Measurements from ENCODE around the gene DUSP16.

DNA sequence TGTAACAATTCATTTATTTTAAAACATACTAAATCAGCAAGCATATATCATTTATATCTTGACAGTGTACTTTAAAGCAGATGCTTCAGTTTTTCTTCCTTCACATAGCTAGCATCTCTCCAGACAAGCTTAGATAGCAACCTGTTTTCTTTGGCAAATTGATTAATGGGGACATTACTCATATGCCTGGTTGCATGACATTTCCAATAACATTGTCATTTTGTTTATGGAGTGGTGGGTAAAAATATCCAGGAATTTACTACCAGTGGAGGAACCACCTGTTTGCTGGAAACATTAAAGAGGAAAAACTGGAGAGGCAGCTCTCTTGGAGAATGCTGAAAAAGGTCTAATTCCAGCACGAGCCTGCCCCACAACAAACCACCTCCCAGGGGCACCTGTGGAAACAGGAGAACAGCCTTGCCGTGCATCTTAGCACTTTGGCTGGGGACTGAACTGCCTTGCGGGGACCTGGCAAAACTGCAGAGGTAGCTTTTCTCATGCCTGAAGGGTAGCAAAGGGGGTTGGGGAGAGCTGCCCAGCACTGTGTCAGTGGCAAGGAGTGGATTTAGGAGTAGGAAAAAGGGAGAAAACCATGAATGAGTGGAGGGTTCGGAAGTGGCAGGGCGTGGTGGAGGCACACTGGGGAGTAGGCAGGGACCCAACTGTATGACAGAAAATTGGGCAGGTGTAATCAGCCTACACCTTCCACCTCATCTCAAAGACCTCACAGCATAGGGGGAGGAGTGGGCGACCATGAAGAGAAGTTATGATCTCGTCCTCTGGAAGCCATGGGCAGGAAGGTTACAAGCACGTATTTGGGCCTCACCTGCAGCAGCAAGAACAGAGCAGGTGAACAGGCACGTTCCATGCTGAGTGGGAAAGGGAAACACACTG is 37.3 kb upstream of the DUSP16 start:
- TF ChIP-seq, protein P1, sequence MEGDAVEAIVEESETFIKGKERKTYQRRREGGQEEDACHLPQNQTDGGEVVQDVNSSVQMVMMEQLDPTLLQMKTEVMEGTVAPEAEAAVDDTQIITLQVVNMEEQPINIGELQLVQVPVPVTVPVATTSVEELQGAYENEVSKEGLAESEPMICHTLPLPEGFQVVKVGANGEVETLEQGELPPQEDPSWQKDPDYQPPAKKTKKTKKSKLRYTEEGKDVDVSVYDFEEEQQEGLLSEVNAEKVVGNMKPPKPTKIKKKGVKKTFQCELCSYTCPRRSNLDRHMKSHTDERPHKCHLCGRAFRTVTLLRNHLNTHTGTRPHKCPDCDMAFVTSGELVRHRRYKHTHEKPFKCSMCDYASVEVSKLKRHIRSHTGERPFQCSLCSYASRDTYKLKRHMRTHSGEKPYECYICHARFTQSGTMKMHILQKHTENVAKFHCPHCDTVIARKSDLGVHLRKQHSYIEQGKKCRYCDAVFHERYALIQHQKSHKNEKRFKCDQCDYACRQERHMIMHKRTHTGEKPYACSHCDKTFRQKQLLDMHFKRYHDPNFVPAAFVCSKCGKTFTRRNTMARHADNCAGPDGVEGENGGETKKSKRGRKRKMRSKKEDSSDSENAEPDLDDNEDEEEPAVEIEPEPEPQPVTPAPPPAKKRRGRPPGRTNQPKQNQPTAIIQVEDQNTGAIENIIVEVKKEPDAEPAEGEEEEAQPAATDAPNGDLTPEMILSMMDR (IDR thresholded peaks at IDR 0.05): no peak
- no peak for TF ChIP-seq POLR2A (IDR thresholded peaks at IDR 0.05)
